C4-2B (cell line): Measurements from ENCODE around the gene PPT2.

ENCODE experiments used
- ZFX ChIP-seq: fragments of 450-650 bp; IDR thresholded peaks from 2 replicates; pipeline ENCODE4 v1.6.1; 2017
- TF ChIP-seq, protein P1 (sequence below): fragments of 450-650 bp; conservative IDR thresholded peaks from 2 replicates; pipeline ENCODE4 v1.5.1; 2017; ENCODE audit warnings: mild to moderate bottlenecking

GRCh38 chr6:32146687-32147086, 7.3 kb upstream of the PPT2 start:
- TF ChIP-seq, protein P1, sequence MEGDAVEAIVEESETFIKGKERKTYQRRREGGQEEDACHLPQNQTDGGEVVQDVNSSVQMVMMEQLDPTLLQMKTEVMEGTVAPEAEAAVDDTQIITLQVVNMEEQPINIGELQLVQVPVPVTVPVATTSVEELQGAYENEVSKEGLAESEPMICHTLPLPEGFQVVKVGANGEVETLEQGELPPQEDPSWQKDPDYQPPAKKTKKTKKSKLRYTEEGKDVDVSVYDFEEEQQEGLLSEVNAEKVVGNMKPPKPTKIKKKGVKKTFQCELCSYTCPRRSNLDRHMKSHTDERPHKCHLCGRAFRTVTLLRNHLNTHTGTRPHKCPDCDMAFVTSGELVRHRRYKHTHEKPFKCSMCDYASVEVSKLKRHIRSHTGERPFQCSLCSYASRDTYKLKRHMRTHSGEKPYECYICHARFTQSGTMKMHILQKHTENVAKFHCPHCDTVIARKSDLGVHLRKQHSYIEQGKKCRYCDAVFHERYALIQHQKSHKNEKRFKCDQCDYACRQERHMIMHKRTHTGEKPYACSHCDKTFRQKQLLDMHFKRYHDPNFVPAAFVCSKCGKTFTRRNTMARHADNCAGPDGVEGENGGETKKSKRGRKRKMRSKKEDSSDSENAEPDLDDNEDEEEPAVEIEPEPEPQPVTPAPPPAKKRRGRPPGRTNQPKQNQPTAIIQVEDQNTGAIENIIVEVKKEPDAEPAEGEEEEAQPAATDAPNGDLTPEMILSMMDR: no peak
- TF ChIP-seq ZFX: no peak
